Measurements from ENCODE around the gene GOPC. TPM values are rescaled to one million over a fixed set of nuclear protein-coding genes. Genes with fewer than 3 reads are reported as not detected.
A peak's percentile ranks its signal among the peaks of the same experiment; 100 is the strongest.
"Not testable (repeated sequence)": the region's sequence is repeated elsewhere in the genome, so short reads cannot be mapped to it uniquely, and the experiment has no call there.

Gene GOPC
- 10 to 100 TPM; 20.2 to 24.7 (median 22.2) TPM for total RNA-seq

DNA sequence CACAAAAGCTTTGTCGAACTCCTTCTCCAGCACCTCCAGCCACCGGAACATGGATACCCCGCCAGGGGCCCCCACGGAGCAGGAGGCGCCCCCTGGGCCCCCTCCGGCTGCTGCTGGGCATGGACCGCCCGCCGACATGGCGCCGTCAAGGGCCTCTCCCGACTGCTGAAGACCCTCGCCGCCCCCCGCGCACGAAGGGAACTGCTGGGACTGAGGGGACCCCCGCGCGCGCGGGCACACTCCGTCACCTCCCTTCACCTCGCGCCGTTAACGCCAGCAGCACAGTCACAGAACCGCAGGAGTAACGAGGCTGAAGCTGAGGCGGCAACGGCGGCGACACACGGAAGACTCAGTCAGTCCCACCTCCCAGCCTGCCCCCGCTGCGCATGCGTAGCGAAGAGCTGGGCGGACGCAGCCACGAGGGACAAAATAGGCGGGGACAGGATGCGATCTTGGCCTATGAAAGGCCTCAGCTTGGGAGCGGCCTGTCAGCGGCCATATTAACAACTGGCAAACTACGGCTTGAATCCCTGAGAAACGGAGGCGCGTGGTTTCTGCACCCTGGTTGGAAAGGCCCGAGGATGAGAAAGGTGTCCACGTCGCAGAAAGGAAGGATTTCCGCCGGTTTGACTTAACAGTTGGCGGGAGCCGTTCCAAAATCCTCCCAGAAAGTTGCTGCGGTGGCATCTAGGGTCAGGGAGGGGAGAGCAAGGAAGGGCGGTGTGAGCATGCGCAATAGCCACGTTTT lies at the start of gene GOPC:
TSS of gene GOPC (minus strand) at position 361 of the 748 bp plus-strand sequence. CDS start at position 138, 223 bp downstream.
- intact Hi-C loops (cut with DNase I; ENCODE audit: low total_unique reads) = no loop called here
- DNase-seq (ENCODE audit: low spot score in 2 of 2) = peak; percentile 95 to 99
- no peak for TF ChIP-seq POLR2A (IDR thresholded peaks at IDR 0.05)
- TF ChIP-seq, protein P1, sequence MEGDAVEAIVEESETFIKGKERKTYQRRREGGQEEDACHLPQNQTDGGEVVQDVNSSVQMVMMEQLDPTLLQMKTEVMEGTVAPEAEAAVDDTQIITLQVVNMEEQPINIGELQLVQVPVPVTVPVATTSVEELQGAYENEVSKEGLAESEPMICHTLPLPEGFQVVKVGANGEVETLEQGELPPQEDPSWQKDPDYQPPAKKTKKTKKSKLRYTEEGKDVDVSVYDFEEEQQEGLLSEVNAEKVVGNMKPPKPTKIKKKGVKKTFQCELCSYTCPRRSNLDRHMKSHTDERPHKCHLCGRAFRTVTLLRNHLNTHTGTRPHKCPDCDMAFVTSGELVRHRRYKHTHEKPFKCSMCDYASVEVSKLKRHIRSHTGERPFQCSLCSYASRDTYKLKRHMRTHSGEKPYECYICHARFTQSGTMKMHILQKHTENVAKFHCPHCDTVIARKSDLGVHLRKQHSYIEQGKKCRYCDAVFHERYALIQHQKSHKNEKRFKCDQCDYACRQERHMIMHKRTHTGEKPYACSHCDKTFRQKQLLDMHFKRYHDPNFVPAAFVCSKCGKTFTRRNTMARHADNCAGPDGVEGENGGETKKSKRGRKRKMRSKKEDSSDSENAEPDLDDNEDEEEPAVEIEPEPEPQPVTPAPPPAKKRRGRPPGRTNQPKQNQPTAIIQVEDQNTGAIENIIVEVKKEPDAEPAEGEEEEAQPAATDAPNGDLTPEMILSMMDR (IDR thresholded peaks at IDR 0.05) = peak in 1 of 3 donors; percentile 6
- H3K4me3 ChIP-seq (ENCODE audit: low read depth, poor library complexity, severe bottlenecking) = peak within 1 kb of the TSS; percentile 97
- WGBS, 2 donors = 0% methylated on average over 35 to 39 of the region's 60 CpGs

DNA sequence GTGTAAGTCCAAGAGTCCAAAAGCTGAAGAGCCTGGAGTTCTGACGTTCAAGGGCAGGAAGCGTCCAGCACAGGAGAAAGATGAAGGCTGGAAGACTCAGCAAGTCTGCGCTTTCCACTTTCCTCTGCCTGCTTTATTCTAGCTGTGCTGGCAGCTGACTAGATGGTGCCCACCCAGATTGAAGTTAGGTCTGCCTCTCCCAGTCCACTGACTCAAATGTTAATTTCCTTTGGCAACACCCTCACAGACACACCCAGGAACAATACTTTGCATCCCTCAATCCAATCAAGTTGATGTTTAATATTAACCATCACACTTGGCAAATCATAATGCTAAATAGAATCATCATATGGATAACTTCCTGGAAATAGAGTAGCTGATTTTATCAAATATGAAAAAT lies 49.7 kb upstream of the GOPC start:
- intact Hi-C loops (cut with DNase I; ENCODE audit: low total_unique reads); H3K4me3 ChIP-seq (ENCODE audit: low read depth, poor library complexity, severe bottlenecking); DNase-seq (ENCODE audit: low spot score in 2 of 2): not testable (repeated sequence)

DNA sequence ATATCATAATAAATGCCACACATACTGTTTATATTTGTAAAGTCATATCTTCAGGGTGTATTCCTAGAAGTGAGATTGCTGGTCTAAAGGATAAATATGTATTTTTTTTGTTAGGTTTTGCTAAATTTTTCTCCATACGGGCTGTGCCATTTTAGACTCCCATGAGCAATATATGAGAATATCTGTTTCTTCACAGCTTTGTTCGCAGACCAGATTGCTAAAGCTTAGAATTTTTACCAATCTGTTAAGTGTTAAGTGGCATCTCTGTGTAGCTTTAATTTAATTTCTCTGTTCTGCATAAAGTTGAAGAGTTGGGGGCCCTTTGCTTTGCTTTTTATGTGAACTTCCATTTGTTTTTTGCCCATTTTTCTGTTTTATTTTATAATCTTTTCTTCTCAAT lies 40.7 kb upstream of the GOPC start:
- TF ChIP-seq POLR2A (IDR thresholded peaks at IDR 0.05) = no peak
- TF ChIP-seq, protein P1 (IDR thresholded peaks at IDR 0.05) = no peak
- DNase-seq (ENCODE audit: low spot score in 2 of 2) = no peak
- no peak overlapping the region for H3K4me3 ChIP-seq (ENCODE audit: low read depth, poor library complexity, severe bottlenecking)
- intact Hi-C loops (cut with DNase I; ENCODE audit: low total_unique reads) = no loop called here
- 90 to 96% methylated on average over 2 of the region's 2 CpGs for WGBS, 2 donors

More for the DNA sequence above, 49.7 kb upstream of the GOPC start:
- 70 to 75% methylated on average over 3 of the region's 3 CpGs for WGBS, 2 donors

DNA sequence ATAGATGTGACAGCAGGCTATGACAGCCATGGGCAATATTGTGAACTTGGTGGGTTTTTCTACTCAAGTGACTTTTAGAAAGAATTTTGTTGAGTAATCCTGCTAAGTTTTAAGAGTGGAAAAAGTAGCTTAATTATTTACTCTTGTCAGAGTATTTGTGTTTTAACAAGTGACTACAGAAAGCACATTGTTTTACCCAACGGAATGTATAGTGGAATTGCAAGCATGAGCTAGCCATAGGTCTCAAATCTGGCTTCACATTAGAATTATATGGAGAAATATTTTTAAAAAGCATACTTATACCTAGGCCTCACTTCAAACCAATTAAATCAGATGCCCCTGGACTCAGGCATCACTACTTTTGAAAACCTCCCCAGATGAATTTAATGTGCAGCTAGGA lies 35.5 kb upstream of the GOPC start:
- intact Hi-C loops (cut with DNase I; ENCODE audit: low total_unique reads) = no loop called here
- no peak for TF ChIP-seq POLR2A (IDR thresholded peaks at IDR 0.05)
- TF ChIP-seq, protein P1 (IDR thresholded peaks at IDR 0.05) = no peak
- no peak overlapping the region for H3K4me3 ChIP-seq (ENCODE audit: low read depth, poor library complexity, severe bottlenecking)
- no peak for DNase-seq (ENCODE audit: low spot score in 2 of 2)
- WGBS, 2 donors = 57 to 61% methylated on average over 1 of the region's 1 CpG

DNA sequence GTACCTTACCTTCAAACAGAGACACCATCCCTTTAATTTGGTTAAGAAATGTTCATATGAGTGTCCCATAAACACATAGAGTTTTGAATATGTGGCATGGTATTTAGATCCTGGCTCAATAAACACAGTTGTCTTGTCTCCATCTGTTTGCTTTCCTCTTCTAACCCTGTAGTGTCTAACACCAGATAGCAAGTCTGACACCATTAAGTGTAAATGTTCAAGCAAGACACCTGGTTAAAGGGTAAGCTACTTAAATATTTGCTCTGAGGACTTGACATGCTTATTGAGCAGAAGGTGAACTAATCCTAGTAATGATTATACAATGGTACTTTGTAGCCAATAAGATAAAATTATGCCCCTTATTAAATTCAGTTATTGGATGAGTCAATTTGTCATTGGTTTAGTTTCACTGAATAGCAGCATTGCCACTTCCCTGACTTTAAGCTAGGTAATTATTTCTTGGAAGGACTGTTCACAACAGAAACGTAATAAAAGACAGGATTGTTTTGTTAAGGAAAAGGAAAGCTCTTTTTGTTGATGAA lies 26.9 kb upstream of the GOPC start:
- intact Hi-C loops (cut with DNase I; ENCODE audit: low total_unique reads) = no loop called here
- TF ChIP-seq POLR2A (IDR thresholded peaks at IDR 0.05) = no peak
- TF ChIP-seq, protein P1 (IDR thresholded peaks at IDR 0.05) = no peak
- WGBS, 2 donors = 63 to 72% methylated on average over 1 of the region's 1 CpG
- H3K4me3 ChIP-seq (ENCODE audit: low read depth, poor library complexity, severe bottlenecking) = no peak overlapping the region
- no peak for DNase-seq (ENCODE audit: low spot score in 2 of 2)

DNA sequence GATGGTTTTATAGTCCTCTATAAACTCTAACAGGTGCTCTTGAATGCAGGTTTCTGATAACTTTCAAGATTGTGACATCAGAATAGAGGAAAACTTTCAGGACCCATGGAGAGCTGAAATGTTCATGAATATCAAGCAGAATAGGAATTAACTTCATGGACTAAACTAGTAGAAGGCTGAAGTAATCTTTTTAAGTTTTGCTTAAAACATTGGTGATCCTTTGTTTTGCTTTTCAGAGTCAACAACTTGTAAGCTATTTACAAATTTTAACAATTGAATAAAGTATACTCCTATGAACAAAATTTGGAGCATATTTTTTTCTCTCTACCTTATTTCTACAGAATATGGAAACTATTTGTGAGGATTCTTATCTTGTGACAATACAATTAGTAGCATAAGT lies 25.2 kb upstream of the GOPC start:
- DNase-seq (ENCODE audit: low spot score in 2 of 2) = no peak
- no peak overlapping the region for H3K4me3 ChIP-seq (ENCODE audit: low read depth, poor library complexity, severe bottlenecking)
- intact Hi-C loops (cut with DNase I; ENCODE audit: low total_unique reads) = no loop called here
- TF ChIP-seq POLR2A (IDR thresholded peaks at IDR 0.05) = no peak
- TF ChIP-seq, protein P1 (IDR thresholded peaks at IDR 0.05) = no peak
